Adrenal gland (tissue), 12 donors: ENCODE data around the gene SDK2. TPM values are rescaled to one million over a fixed set of nuclear protein-coding genes. Genes with fewer than 3 reads are reported as not detected.

ENCODE experiments used
- DNase-seq, 7 donors: peaks; one replicate each; pipeline ENCODE4 v3.0.0-alpha.2; 2019 to 2020
- H3K27ac ChIP-seq, 5 donors: fragments of 200-600 bp; sonication (generic) in 4 of 5; 1 replicate in 3 of 5; 2 replicates in 2 of 5; pipeline versions ENCODE4 v1.5.1 to v1.8.0; 2016 to 2020; ENCODE audit warnings: mild to moderate bottlenecking in 1 of 5
- H3K27me3 ChIP-seq: fragments of 200-600 bp; 2 replicates; pipeline ENCODE4 v1.8.0; 2021
- H3K36me3 ChIP-seq, 2 donors: fragments of 200-600 bp; replicated peaks in 1 of 2; 1 replicate in 1 of 2; 2 replicates in 1 of 2; pipeline versions ENCODE4 v1.5.1 to v1.8.0; 2018 to 2022
- H3K4me1 ChIP-seq, 2 donors: fragments of 200-600 bp; replicated peaks in 1 of 2; 1 replicate in 1 of 2; 2 replicates in 1 of 2; pipeline versions ENCODE4 v1.5.1 to v1.8.0; 2018 to 2021
- H3K4me3 ChIP-seq, 4 donors: fragments of 200-600 bp; sonication (generic) in 3 of 4; one replicate each; pipeline ENCODE4 v1.5.1; 2016 to 2018
- H3K9me3 ChIP-seq, 3 donors: fragments of 200-600 bp; sonication (generic) in 1 of 3; replicated peaks in 1 of 3; 1 replicate in 2 of 3; 2 replicates in 1 of 3; pipeline versions ENCODE4 v1.5.1 to v1.8.0; 2016 to 2021
- POLR2A ChIP-seq, 2 donors: fragments of 450-650 bp; IDR thresholded peaks; one replicate each; pipeline ENCODE4 v1.6.1; 2017; ENCODE audit warnings: antibody characterized with exemption in 2 of 2, mild to moderate bottlenecking in 2 of 2, moderate library complexity in 1 of 2
- WGBS, 4 donors: extraction: QIAGEN DNeasy Blood & Tissue Kit in 2 of 4; methylation state at CpG; one replicate each; pipeline versions ENCODE4 v1.1.5 to v1.1.7; 2013 to 2017; 5-methylcytosine and 5-hydroxymethylcytosine counted together
- intact Hi-C, 2 donors: fragments of 100-400 bp; cut with DNase I; formaldehyde crosslinking; loops; one replicate each; pipeline versions ENCODE4 v1.14.1 to v1.15.0; 2022 to 2023
- polyA plus RNA-seq, 3 donors: library from polyadenylated mRNA; stranded (reverse); fragments of 200-250 nt in 2 of 3; fragments of 350-450 nt in 1 of 3; fragmentation: Illumina TruSeq in 1 of 3; extraction: RNeasy Lipid Tissue Mini Kit (QIAGEN cat#74804) in 1 of 3; gene quantifications; one replicate each; pipeline ENCODE4 v1.2.3, GENCODE V29; 2013 to 2014
- total RNA-seq, 9 donors: library from RNA; depleted of rRNA in 4 of 9; stranded (reverse); fragments of >200 nt in 4 of 9; fragments of 120-200 nt in 1 of 9; fragmentation: NEBNext Ultra II Directional in 1 of 9; extraction: Animal tissue kit (Norgen Biotek cat#: 25700) in 1 of 9; gene quantifications; one replicate each; pipeline versions ENCODE4 v1.1.0 to v1.2.4, GENCODE V29; 2013 to 2023
- TF ChIP-seq, protein P1 (sequence below), 6 experiments: fragments of 450-650 bp in 4 of 6; fragments of 200-600 bp in 2 of 6; sonication (generic) in 1 of 6; IDR thresholded peaks; 1 replicate in 5 of 6; 2 replicates in 1 of 6; pipeline versions ENCODE4 v1.5.1 to v1.8.0; 2016 to 2021; ENCODE audit warnings: antibody characterized with exemption in 6 of 6, mild to moderate bottlenecking in 2 of 6, moderate library complexity in 1 of 6
- donor health status: healthy with polysubstance abuse.
- donor health status: Bipolar disorder and iron deficiency.
- donor health status: DM: yes; HTN: yes; CAD: no.
- donor health status: DM: no; HTN: no; CAD: no.
- donor health status: DM: no; HTN: no; CAD: no.
- donor health status: DM: yes; HTN: yes; CAD: no.

The SDK2 gene
- total and polyA plus RNA-seq, 12 donors = 0.27 to 2.1 (median 0.84) TPM

DNA sequence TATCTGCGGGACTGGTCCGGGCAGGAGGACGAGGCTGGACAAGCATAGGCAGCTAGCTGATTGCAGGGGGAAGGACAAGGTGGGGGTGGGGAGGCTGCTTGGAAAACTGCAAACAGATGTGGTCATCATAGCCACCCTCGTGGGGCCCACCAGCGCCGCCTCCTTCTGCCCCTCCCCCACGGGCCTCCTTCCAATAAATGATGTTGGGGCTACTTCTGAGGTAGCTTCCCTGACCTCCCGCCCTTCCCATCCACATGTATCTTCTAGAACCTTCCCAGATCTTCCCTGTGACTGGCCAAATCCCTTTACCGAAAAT is 320.1 kb downstream of the SDK2 start:
- 59 to 69% (median 66%) methylated on average over 6 to 9 of the region's 9 CpGs for WGBS, 4 donors
- H3K4me1 ChIP-seq = peaks cover 14 to 18% of the 10 kb centered on the region in 2 donors
- no peaks in the 10 kb centered on the region for H3K27me3 ChIP-seq
- no peak for DNase-seq
- no peaks in the 10 kb centered on the region for H3K36me3 ChIP-seq
- TF ChIP-seq POLR2A (IDR thresholded peaks at IDR 0.05) = no peak
- TF ChIP-seq, protein P1, sequence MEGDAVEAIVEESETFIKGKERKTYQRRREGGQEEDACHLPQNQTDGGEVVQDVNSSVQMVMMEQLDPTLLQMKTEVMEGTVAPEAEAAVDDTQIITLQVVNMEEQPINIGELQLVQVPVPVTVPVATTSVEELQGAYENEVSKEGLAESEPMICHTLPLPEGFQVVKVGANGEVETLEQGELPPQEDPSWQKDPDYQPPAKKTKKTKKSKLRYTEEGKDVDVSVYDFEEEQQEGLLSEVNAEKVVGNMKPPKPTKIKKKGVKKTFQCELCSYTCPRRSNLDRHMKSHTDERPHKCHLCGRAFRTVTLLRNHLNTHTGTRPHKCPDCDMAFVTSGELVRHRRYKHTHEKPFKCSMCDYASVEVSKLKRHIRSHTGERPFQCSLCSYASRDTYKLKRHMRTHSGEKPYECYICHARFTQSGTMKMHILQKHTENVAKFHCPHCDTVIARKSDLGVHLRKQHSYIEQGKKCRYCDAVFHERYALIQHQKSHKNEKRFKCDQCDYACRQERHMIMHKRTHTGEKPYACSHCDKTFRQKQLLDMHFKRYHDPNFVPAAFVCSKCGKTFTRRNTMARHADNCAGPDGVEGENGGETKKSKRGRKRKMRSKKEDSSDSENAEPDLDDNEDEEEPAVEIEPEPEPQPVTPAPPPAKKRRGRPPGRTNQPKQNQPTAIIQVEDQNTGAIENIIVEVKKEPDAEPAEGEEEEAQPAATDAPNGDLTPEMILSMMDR (IDR thresholded peaks at IDR 0.05) = no peak
- no peaks in the 10 kb centered on the region for H3K9me3 ChIP-seq
- intact Hi-C loops = no loop called here
- no peak overlapping the region for H3K4me3 ChIP-seq
- H3K27ac ChIP-seq = peak overlapping the region in 1 of 5 donors; percentile 61

DNA sequence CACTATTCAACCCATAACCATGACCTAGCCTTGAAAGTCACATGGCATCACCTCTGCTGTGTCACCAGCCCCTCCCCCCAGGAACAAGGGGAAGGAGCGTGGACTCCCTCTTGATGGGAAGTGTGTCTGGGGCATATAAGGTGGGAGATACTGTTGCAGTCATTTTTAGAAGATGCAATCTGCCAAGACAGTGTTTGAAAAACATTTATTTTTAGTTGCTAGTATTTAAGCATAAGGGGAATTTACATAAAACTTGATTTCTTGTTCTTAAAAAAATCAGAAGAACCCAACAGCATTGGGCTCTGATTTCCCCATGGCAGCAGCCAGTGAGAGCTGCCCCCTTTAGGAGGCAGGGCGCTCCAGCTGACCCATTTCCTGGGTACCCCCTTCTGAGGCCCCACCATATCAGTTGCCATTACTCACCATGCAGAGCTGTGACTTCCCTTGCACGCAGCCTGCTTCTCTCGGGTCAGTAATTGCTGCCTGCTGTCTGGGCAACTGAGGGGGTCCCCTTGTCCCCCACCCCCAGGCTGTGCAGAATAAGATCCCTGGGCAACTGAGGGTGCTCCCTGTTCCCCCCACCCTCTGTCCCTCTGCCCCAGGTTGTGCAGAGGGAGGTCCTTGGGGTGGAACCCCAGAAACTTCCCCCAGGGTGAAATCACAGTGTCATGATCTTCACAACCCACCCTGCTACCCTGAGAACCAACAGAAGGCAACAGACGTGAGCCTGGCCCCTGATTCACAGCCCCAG is 320.7 kb downstream of the SDK2 start:
- intact Hi-C loops = no loop called here
- WGBS, 4 donors = 44 to 63% (median 61%) methylated on average over 3 to 5 of the region's 5 CpGs
- Histone ChIP-seq H3K4me3 (no peak overlapping the region), H3K4me1 (peaks cover 14 to 18% of the 10 kb centered on the region in 2 donors), H3K9me3 (no peaks in the 10 kb centered on the region), H3K36me3 (no peaks in the 10 kb centered on the region), H3K27ac (peak overlapping the region in 2 of 5 donors; percentile 19 to 61), H3K27me3 (no peaks in the 10 kb centered on the region)
- TF ChIP-seq, protein P1 (IDR thresholded peaks at IDR 0.05) = no peak
- TF ChIP-seq POLR2A (IDR thresholded peaks at IDR 0.05) = no peak
- DNase-seq = no peak

DNA sequence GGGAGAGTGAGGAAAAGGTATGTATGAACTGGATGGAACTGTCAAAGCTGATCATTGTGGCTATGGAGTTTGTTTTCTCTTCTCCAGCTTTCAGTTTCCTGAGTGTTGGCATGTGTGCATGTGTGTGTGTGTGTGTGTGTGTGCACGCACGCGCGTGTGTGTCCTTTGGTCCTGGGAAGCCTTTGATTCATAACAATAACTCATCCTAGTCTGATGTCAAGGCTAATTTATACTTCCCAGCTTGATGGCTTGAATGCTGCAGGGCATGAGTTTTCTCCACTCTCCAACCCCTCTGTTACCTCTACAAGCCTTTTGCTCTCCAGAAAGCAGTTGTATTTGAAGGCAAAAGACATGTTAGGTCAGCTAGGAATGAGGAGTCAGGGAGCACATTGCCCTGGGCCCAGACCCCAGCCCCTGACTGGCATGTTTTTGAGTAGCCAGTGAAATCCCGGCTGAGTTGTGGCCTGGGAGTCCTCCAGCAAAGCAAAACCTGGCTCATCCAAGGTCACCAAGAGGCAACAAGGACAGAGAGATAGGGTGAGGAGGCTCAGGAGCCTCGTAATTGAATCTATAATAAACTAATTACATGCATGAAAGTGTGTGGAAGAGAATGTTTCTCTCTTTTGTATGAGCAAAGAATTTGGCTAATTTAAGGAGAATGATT is 323.5 kb downstream of the SDK2 start:
- peak overlapping the region; percentile 50 to 75 (median 65) for H3K27ac ChIP-seq
- 20 to 51% (median 30%) methylated on average over 6 of the region's 6 CpGs for WGBS, 4 donors
- intact Hi-C loops = no loop called here
- peaks cover 14 to 18% of the 10 kb centered on the region in 2 donors for H3K4me1 ChIP-seq
- peak in 5 of 7 donors; percentile 51 to 74 (median 62) for DNase-seq
- no peak overlapping the region for H3K4me3 ChIP-seq
- H3K27me3 ChIP-seq = no peaks in the 10 kb centered on the region
- TF ChIP-seq POLR2A (IDR thresholded peaks at IDR 0.05) = no peak
- TF ChIP-seq, protein P1 (IDR thresholded peaks at IDR 0.05) = no peak
- H3K9me3 ChIP-seq = no peaks in the 10 kb centered on the region
- H3K36me3 ChIP-seq = no peaks in the 10 kb centered on the region

DNA sequence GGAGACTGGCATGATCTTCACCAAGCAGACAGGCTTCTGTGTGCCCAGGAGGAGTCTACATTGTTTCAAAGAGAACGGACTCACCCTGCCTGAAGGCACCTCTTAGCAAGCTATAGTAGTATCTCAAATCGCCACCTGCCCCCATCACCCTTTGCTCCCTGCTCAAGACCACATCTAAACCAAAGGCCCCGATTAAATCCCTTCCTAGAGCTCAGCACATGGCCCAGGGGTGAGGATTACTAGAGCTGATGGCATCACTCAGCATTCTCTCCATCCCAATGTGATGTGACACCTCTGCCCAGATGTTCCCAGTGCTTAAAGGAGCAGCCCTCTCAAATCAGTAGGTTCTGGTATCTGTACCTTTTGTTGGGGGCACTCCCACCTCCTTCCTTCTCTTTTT is 324.5 kb downstream of the SDK2 start:
- Histone ChIP-seq H3K36me3 (no peaks in the 10 kb centered on the region), H3K27me3 (no peaks in the 10 kb centered on the region), H3K27ac (no peak overlapping the region), H3K4me1 (peaks cover 14 to 18% of the 10 kb centered on the region in 2 donors), H3K4me3 (no peak overlapping the region), H3K9me3 (no peaks in the 10 kb centered on the region)
- intact Hi-C loops = no loop called here
- WGBS, 4 donors = 84 to 93% (median 87%) methylated on average over 3 of the region's 3 CpGs
- TF ChIP-seq, protein P1 (IDR thresholded peaks at IDR 0.05) = no peak
- no peak for TF ChIP-seq POLR2A (IDR thresholded peaks at IDR 0.05)
- DNase-seq = no peak
